ENCODE results near the gene CLEC5A. TPM values are rescaled to one million over a fixed set of nuclear protein-coding genes. Genes with fewer than 3 reads are reported as not detected.
"Not testable (repeated sequence)": the region's sequence is repeated elsewhere in the genome, so short reads cannot be mapped to it uniquely, and the experiment has no call there.

The CLEC5A gene
- polyA plus RNA-seq, 1 donor (not counting 4 experiments of a cell fraction or from before 2014, with no cell fraction given) = 0.05 TPM

DNA sequence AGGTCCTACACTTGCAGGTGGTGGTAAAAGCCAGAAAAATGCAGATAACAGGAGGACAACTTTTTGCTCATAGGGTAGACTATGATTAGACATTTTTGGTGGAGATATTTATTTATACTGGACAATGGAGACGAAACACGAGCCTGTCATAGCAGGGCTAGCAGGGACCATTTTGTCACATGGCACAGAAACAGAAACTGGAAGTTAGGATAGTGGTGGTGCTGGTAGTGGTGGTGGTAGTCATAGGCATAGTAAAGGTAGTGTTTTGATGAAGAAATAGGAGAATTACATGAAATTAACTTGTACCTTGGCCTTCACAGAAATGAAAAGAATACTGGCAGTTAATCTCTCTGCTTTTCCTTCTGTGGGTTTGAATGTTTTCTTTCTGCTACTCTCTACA, 40.1 kb upstream of the CLEC5A start:
- H2AFZ ChIP-seq (ENCODE audit: control insufficient read depth, low read length) = no peak overlapping the region
- no peaks in the 10 kb centered on the region for H3K27me3 ChIP-seq (ENCODE audit: control insufficient read depth, extremely low read depth, insufficient read depth, low read length)
- H3K9me3 ChIP-seq (ENCODE audit: control insufficient read depth, low read depth, low read length) = no peaks in the 10 kb centered on the region
- H3K4me1 ChIP-seq (ENCODE audit: control insufficient read depth, extremely low read depth, insufficient read depth, low read length) = peaks cover 10% of the 10 kb centered on the region
- H3K36me3 ChIP-seq (ENCODE audit: control insufficient read depth in 2 of 2, extremely low read depth in 1 of 2, insufficient read depth in 2 of 2, low read length in 2 of 2) = no peaks in the 10 kb centered on the region
- H3K9me1 ChIP-seq (ENCODE audit: control insufficient read depth, extremely low read depth, insufficient read depth, low read length) = no peaks in the 10 kb centered on the region
- no peaks in the 10 kb centered on the region for H4K20me1 ChIP-seq (ENCODE audit: control insufficient read depth, extremely low read depth, insufficient read depth, low read length)
- no peaks in the 10 kb centered on the region for H3K79me2 ChIP-seq (ENCODE audit: control insufficient read depth, insufficient read depth, low read length)
- TF ChIP-seq EZH2 (IDR thresholded peaks at IDR 0.05; ENCODE audit: low read length) = no peak
- TF ChIP-seq, protein P1, sequence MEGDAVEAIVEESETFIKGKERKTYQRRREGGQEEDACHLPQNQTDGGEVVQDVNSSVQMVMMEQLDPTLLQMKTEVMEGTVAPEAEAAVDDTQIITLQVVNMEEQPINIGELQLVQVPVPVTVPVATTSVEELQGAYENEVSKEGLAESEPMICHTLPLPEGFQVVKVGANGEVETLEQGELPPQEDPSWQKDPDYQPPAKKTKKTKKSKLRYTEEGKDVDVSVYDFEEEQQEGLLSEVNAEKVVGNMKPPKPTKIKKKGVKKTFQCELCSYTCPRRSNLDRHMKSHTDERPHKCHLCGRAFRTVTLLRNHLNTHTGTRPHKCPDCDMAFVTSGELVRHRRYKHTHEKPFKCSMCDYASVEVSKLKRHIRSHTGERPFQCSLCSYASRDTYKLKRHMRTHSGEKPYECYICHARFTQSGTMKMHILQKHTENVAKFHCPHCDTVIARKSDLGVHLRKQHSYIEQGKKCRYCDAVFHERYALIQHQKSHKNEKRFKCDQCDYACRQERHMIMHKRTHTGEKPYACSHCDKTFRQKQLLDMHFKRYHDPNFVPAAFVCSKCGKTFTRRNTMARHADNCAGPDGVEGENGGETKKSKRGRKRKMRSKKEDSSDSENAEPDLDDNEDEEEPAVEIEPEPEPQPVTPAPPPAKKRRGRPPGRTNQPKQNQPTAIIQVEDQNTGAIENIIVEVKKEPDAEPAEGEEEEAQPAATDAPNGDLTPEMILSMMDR (optimal IDR thresholded peaks at IDR 0.05 in 1 of 3, IDR thresholded peaks at IDR 0.05 in 1 of 3, conservative IDR thresholded peaks at IDR 0.05 in 1 of 3; ENCODE audit: extremely low read depth in 1 of 3, insufficient read depth in 2 of 3, low read length in 3 of 3) = no peak
- no peak for DNase-seq (ENCODE audit: low read depth, low spot score)
- no peak overlapping the region for H3K4me2 ChIP-seq (ENCODE audit: control insufficient read depth, extremely low read depth, insufficient read depth, low read depth, low read length)
- H3K4me3 ChIP-seq (ENCODE audit: control insufficient read depth in 2 of 3, extremely low read depth in 1 of 3, insufficient read depth in 2 of 3, low read depth in 1 of 3, low read length in 3 of 3) = no peak overlapping the region
- FAIRE-seq = no peak
- no peak overlapping the region for H3K27ac ChIP-seq (ENCODE audit: control insufficient read depth, insufficient read depth, low read length)
- dilution Hi-C loops (cut with MboI; ENCODE audit: extremely low pct_ligation_motif_present, low sequenced_read_pairs) = no loop called here
- no peak overlapping the region for H3K9ac ChIP-seq (ENCODE audit: control insufficient read depth, extremely low read depth, insufficient read depth, low read length)

- dilution Hi-C loops (cut with MboI; ENCODE audit: extremely low pct_ligation_motif_present, low sequenced_read_pairs); H3K36me3 ChIP-seq (ENCODE audit: control insufficient read depth in 2 of 2, extremely low read depth in 1 of 2, insufficient read depth in 2 of 2, low read length in 2 of 2); H3K9ac ChIP-seq (ENCODE audit: control insufficient read depth, extremely low read depth, insufficient read depth, low read length); FAIRE-seq; H3K27ac ChIP-seq (ENCODE audit: control insufficient read depth, insufficient read depth, low read length); H2AFZ ChIP-seq (ENCODE audit: control insufficient read depth, low read length); H3K9me1 ChIP-seq (ENCODE audit: control insufficient read depth, extremely low read depth, insufficient read depth, low read length); H3K79me2 ChIP-seq (ENCODE audit: control insufficient read depth, insufficient read depth, low read length); H4K20me1 ChIP-seq (ENCODE audit: control insufficient read depth, extremely low read depth, insufficient read depth, low read length); H3K4me3 ChIP-seq (ENCODE audit: control insufficient read depth in 2 of 3, extremely low read depth in 1 of 3, insufficient read depth in 2 of 3, low read depth in 1 of 3, low read length in 3 of 3); H3K27me3 ChIP-seq (ENCODE audit: control insufficient read depth, extremely low read depth, insufficient read depth, low read length); H3K9me3 ChIP-seq (ENCODE audit: control insufficient read depth, low read depth, low read length); H3K4me2 ChIP-seq (ENCODE audit: control insufficient read depth, extremely low read depth, insufficient read depth, low read depth, low read length); H3K4me1 ChIP-seq (ENCODE audit: control insufficient read depth, extremely low read depth, insufficient read depth, low read length); DNase-seq (ENCODE audit: low read depth, low spot score): not testable (repeated sequence)
These were observed 39.2 kb upstream of the CLEC5A start for GRCh38 chr7:141985926-141986325.

GRCh38 chr7:141979568-141979967, 32.8 kb upstream of the CLEC5A start:
- no peak for FAIRE-seq
- TF ChIP-seq, protein P1 (optimal IDR thresholded peaks at IDR 0.05 in 1 of 3, IDR thresholded peaks at IDR 0.05 in 1 of 3, conservative IDR thresholded peaks at IDR 0.05 in 1 of 3; ENCODE audit: extremely low read depth in 1 of 3, insufficient read depth in 2 of 3, low read length in 3 of 3) = no peak
- no peak for TF ChIP-seq EZH2 (IDR thresholded peaks at IDR 0.05; ENCODE audit: low read length)
- dilution Hi-C loops (cut with MboI; ENCODE audit: extremely low pct_ligation_motif_present, low sequenced_read_pairs) = no loop called here

More at GRCh38 chr7:141979568-141979967, 32.8 kb upstream of the CLEC5A start:
- Histone ChIP-seq H4K20me1 (ENCODE audit: control insufficient read depth, extremely low read depth, insufficient read depth, low read length) (no peaks in the 10 kb centered on the region), H3K9ac (ENCODE audit: control insufficient read depth, extremely low read depth, insufficient read depth, low read length) (no peak overlapping the region), H3K79me2 (ENCODE audit: control insufficient read depth, insufficient read depth, low read length) (no peaks in the 10 kb centered on the region), H3K27ac (ENCODE audit: control insufficient read depth, insufficient read depth, low read length) (no peak overlapping the region), H3K4me3 (ENCODE audit: control insufficient read depth in 2 of 3, extremely low read depth in 1 of 3, insufficient read depth in 2 of 3, low read depth in 1 of 3, low read length in 3 of 3) (no peak overlapping the region), H3K36me3 (ENCODE audit: control insufficient read depth in 2 of 2, extremely low read depth in 1 of 2, insufficient read depth in 2 of 2, low read length in 2 of 2) (no peaks in the 10 kb centered on the region), H3K4me2 (ENCODE audit: control insufficient read depth, extremely low read depth, insufficient read depth, low read depth, low read length) (no peak overlapping the region), H3K9me1 (ENCODE audit: control insufficient read depth, extremely low read depth, insufficient read depth, low read length) (no peaks in the 10 kb centered on the region), H3K27me3 (ENCODE audit: control insufficient read depth, extremely low read depth, insufficient read depth, low read length) (no peaks in the 10 kb centered on the region), H3K9me3 (ENCODE audit: control insufficient read depth, low read depth, low read length) (no peaks in the 10 kb centered on the region), H2AFZ (ENCODE audit: control insufficient read depth, low read length) (no peak overlapping the region), H3K4me1 (ENCODE audit: control insufficient read depth, extremely low read depth, insufficient read depth, low read length) (peaks cover 12% of the 10 kb centered on the region)
- DNase-seq (ENCODE audit: low read depth, low spot score) = no peak
